Activated T-cell treated with anti-CD3 and anti-CD28 coated beads, Interleukin-2, amount 50 U/mL, for 48 hours (primary cell): ENCODE results near the gene RBMS2.
A peak's percentile ranks its signal among the peaks of the same experiment; 100 is the strongest.
"Not testable (repeated sequence)": the region's sequence is repeated elsewhere in the genome, so short reads cannot be mapped to it uniquely, and the experiment has no call there.

Source experiments
- DNase-seq, 2 experiments: peaks; one replicate each; pipeline ENCODE4 v3.0.0-alpha.2; 2020

The RBMS2 gene

DNA sequence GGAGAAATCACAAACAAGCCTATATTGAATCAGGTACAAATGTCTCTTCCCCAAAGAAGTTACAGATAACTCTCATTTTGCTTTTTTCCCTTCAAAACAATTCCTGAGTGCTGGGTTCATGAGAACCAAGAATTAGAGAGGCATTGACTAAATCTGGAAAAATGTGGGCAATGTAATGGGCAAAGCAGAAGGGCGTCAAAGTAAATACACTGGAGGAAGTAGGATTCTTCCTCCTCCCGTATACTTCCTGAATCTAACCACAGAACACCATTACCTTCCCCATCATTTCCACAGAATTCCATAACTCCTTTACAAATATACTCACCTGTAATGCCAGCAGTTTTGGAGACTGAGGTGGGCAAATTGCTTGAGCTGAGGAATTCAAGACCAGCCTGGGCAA, 3.0 kb upstream of the RBMS2 start:
- no peak for DNase-seq

GRCh38 chr12:56520048-56520447, 1.6 kb upstream of the RBMS2 start:
- DNase-seq: no peak

GRCh38 chr12:56520506-56520905, 1.1 kb upstream of the RBMS2 start:
- DNase-seq: no peak

GRCh38 chr12:56521209-56521589, 421 bp upstream of the RBMS2 start:
- DNase-seq: no peak

GRCh38 chr12:56522411-56523193, 982 bp downstream of the RBMS2 start:
- no peak for DNase-seq

- no peak for DNase-seq
Observed at GRCh38 chr12:56528846-56529245, 7.2 kb downstream of the RBMS2 start.

- no peak for DNase-seq
Observed at GRCh38 chr12:56529656-56530055, 8.0 kb downstream of the RBMS2 start.

- no peak for DNase-seq
Observed at GRCh38 chr12:56530390-56531055, 8.9 kb downstream of the RBMS2 start.

DNA sequence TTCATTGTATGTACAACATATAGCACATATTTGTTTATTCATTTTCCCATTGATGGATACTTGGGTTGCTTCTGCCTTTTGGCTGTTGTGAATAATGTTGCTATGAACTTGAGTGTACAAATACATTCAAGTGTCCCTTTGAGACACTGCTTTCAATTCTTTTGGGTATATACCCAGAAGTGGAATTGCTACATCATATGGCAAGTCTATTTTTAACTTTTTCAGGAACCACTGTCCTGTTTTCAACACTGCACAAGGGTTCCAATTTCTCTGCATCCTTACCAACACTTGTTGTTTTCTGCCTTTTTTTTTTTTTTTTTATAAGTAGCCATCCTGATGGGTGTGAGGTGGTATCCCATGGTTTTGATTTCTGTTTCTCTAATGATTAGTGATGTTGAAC, 15.9 kb downstream of the RBMS2 start:
- no peak for DNase-seq

GRCh38 chr12:56541631-56542030, 20.0 kb downstream of the RBMS2 start:
- DNase-seq: no peak

GRCh38 chr12:56542164-56542563, 20.5 kb downstream of the RBMS2 start:
- no peak for DNase-seq

- no peak for DNase-seq
Observed at GRCh38 chr12:56545023-56545604, 23.5 kb downstream of the RBMS2 start.

- DNase-seq: no peak
Observed at GRCh38 chr12:56546680-56547079, 25.1 kb downstream of the RBMS2 start.

DNA sequence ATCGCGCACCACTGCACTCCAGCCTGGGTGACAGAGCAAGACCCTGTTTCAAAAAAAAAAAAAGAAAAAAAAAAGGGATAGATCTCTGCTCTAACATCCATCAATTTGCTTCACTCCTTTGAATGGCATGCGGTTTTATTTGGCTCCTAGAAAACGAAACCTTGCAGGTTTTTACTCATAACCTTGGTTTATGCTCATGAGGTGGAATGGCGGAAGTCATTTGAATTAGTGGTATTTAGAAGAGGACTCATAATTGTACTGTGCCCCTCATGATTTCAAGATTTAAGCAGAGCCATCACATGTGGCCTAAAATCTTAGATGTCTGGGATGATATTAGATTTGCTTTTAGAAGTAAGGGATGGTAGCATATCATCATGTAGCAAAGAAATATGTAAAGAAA, 29.4 kb downstream of the RBMS2 start:
- no peak for DNase-seq

GRCh38 chr12:56565510-56566101, 44.0 kb downstream of the RBMS2 start:
- peak; percentile 45 to 53 for DNase-seq

DNA sequence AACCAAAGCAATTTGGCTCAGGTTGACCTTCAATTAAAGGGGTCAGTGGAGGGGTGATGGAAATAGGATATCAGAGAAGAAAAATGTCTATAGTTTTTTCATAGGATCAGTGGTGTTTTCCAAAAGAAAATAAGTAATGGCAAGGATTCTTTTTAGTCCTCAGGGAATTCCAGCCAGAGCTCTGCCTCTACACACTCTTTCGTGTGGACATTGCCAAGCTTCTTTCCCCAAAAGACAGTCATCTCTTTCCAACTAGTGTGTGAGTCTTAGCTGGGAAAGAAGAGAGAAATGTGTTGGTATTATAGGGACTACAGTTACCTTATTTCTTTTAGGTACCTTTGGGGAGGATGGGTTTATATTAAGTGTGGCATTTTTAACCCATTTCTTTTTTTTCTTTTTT, 46.5 kb downstream of the RBMS2 start:
- DNase-seq: no peak

DNA sequence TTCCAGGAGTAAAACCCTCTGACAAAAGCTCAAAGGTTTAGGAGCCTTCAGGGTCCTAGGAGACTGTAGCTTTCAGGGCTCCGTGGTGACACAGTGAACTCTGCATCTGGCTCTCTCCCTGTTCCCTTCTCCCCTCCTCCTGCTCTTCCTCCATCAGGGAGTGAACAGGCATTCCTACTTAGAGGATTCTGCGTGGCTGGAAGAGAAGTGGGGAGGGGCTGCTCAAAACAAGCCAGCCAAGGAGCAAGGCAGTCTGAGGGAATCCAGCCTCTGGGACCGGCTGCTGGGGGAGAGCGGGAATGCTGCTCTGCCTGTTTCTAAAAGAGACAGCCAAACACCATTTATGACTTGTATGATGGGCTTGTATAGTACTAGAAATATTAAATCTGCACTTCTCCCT, 49.5 kb downstream of the RBMS2 start:
- no peak for DNase-seq

DNA sequence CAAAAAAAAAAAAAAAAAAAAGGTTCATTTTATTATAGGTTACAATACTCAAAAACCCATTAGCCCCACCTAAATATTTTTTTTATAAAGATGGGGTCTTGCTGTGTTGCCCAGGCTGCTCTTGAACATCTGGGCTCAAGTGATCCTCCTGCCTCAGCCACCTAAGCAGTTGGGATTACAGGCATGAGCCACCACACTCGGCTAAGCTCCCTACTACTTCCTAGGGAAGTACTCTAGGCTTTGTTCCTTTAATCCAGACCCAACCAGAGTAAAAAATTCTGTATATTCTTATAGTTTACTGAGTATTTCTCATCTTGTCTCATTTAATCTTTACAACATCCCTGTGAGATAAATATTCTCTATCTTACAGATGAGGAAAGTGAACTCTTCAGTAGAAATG, 50.7 kb downstream of the RBMS2 start:
- DNase-seq: no peak

DNA sequence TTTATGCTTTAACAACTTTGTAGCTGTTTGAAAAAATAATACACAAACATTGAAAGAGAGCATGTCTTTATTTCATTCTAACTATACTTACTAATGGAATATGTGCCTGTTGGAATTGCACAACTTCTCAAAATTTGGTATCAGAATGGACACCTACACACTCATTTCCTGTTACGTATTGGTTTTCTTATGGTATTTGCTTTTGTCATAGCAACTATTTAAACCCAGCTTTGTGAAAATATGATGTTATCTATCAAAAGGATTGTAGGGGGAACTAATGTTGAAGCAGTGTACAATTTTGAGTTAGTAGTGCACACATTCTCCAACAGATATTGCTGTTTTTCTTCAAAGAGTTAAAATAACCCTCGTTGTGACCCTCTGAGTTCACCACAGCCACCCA, 52.6 kb downstream of the RBMS2 start:
- DNase-seq: no peak

DNA sequence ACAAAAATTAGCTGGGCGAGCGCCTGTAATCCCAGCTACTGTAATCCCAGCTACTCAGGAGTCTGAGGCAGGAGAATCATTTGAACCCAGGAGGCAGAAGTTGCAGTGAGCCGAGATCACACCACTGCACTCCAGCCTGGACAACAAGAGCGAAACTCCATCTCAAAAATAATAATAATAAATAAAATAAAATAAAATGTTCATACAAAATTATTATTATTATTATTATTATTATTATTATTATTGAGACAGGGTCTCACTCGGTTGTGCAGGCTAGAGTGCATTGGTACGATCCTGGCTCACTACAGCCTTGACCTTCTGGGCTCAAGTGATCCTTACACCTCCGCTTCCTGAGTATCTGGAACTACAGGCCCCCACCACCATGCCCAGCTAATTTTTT, 55.6 kb downstream of the RBMS2 start:
- not testable (repeated sequence) for DNase-seq

DNA sequence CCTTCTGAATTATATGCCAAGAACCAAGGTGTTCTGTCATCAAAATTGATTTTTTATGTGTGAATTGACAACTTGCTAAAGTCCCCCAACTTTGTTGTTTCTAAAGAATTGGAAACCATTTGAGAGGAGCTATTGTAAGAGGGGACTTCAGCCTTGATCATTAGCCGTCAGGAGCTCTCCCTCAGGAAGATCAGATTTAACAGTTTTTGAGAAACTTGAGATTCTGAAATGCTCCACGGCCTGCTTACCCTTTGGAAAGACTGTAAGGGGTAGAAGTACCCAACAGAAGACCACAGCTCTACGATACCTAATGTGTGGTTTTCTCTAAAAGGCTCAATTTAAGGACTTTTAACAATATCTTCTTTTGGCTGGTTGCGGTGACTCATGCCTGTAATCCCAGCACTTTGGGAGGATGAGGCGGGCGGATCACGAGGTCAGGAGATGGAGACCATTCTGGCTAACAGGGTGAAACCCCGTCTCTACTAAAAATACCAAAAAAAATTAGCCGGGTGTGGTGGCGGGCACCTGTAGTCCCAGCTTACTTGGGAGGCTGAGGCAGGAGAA, 57.4 kb downstream of the RBMS2 start:
- no peak for DNase-seq

DNA sequence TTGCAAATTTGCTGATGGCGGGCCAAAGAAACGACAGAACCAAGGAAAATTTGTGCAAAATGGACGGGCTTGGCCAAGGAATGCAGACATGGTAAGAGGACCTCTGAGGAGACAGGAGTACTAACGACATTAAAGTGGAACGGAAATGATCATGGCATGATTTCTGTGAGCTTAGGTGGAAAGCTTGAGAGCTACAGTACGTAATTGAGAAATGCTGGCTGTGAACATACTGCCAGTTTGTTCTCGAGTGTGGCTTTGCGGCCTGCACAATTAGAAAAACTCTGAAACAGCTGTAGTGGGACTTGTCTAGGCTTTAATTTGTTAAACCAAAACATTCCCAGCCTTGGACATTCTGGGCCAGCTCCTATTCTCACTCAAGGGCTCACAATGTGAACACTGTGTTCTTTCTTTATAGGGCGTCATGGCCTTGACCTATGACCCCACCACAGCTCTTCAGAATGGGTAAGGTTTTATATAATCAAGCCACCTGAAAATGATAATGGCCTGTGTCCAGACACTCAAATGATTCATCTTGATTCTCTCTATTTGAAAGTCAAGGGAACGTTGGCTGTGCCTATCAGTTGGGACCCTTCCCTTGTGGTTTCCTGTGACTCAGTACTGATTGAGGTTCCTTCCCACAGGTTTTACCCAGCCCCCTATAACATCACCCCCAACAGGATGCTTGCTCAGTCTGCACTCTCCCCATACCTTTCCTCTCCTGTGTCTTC, 60.0 kb downstream of the RBMS2 start:
- DNase-seq: peak; percentile 43 to 44

DNA sequence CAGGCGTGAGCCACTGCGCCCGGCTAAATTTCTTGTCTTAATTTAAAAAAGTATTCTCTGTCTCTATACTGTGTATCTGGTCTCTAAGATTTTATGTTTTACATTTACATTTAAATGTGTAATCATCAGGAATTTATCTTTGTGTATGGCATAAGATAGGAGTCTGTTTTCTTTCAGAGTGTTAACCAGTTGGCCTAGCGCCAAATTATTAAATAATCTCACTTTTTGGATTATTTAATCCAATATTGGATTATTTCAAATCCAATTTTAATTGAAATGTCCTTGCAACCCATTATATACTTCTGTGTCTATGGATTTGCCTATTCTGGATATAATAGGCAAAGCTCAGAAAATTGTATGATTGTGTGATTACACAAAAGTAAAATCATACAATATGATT, 63.5 kb downstream of the RBMS2 start:
- no peak for DNase-seq
